K562 (cell line): ENCODE results near the gene AIRE. TPM values are rescaled to one million over a fixed set of nuclear protein-coding genes. Genes with fewer than 3 reads are reported as not detected.
A peak's percentile ranks its signal among the peaks of the same experiment; 100 is the strongest.

Experiments
- ATAC-seq: fragments of 200-7000 bp; cut with Tn5 transposase; 3 replicates; pipeline ENCODE4 v1.9.1; 2020; ENCODE audit warnings: moderate library complexity
- BruUV-seq: library from RNA; stranded (reverse); fragments of 400-500 nt; replicated peaks from 2 replicates; lab custom pipeline; 2021; lab: Mats Ljungman, UMichigan
- CTCF ChIA-PET: fragments of 300-600 bp; formaldehyde crosslinking; extraction: SDS; loops from one replicate; lab custom pipeline; 2021; ENCODE audit warnings: low intra/inter-chr PET ratio; lab: Yijun Ruan, JAX
- POLR2A ChIA-PET: fragments of 300-600, 350-650 bp; sonication (Branson Sonifier 250); formaldehyde crosslinking; extraction: SDS; loops from one replicate; lab custom pipeline; 2021; ENCODE audit warnings: antibody characterized with exemption, inconsistent platforms; lab: Yijun Ruan, JAX
- DNase-seq, 4 experiments: peaks; one replicate each; pipeline versions ENCODE4 v3.0.0 to v3.0.0-alpha.2; 2011 to 2018; ENCODE audit warnings: low spot score in 3 of 4, mixed read lengths in 3 of 4; ENCODE audit errors: extremely low read depth in 1 of 4
- FAIRE-seq: peaks from 2 replicates; lab custom pipeline; 2011; peaks lifted over from hg19 to GRCh38; lab: Jason Lieb, UNC
- H2AFZ ChIP-seq: 2 replicates; pipeline ENCODE4 v1.6.0; 2011; ENCODE audit warnings: low read depth, low read length, control low read depth, inconsistent platforms
- H3K27ac ChIP-seq: fragments of 200-600 bp; 3 replicates; pipeline ENCODE4 v1.8.0; 2011; ENCODE audit warnings: low read depth, mild to moderate bottlenecking, control low read depth, inconsistent platforms, low read length, moderate library complexity, mixed read lengths; ENCODE audit errors: extremely low read depth
- H3K27me3 ChIP-seq, 2 experiments: fragments of 300-600 bp in 1 of 2; 2 replicates in 1 of 2; 3 replicates in 1 of 2; pipeline versions ENCODE4 v1.6.0 to v1.8.0; 2011; ENCODE audit warnings: inconsistent platforms in 2 of 2, low read length in 2 of 2, mild to moderate bottlenecking in 1 of 2, mixed read lengths in 1 of 2, moderate library complexity in 1 of 2; ENCODE audit not compliant: control insufficient read depth in 2 of 2, insufficient read depth in 2 of 2
- H3K36me3 ChIP-seq: fragments of 300-600 bp; 3 replicates; pipeline ENCODE4 v1.8.0; 2011; ENCODE audit warnings: mild to moderate bottlenecking, low read length, inconsistent platforms; ENCODE audit not compliant: control insufficient read depth, insufficient read depth
- H3K4me1 ChIP-seq, 2 experiments: fragments of 200-600 bp in 1 of 2; replicated peaks in 1 of 2; 2 replicates in 1 of 2; 3 replicates in 1 of 2; pipeline versions ENCODE4 v1.5.1 to v1.8.0; 2011; ENCODE audit warnings: inconsistent platforms in 2 of 2, low read length in 2 of 2, mild to moderate bottlenecking in 1 of 2, mixed read lengths in 1 of 2, moderate library complexity in 1 of 2; ENCODE audit not compliant: control insufficient read depth in 2 of 2, insufficient read depth in 2 of 2
- H3K4me2 ChIP-seq: 2 replicates; pipeline ENCODE4 v1.6.1; 2011; ENCODE audit warnings: low read length, control low read depth, inconsistent platforms, mixed read lengths; ENCODE audit not compliant: insufficient read depth
- H3K4me3 ChIP-seq: fragments of 200-600 bp; sonication (generic), shearing (Covaris generic); 2 replicates; pipeline ENCODE4 v1.5.1; 2016; ENCODE audit warnings: control low read depth, inconsistent platforms
- H3K79me2 ChIP-seq: fragments of 200-600 bp; 3 replicates; pipeline ENCODE4 v1.8.0; 2011; ENCODE audit warnings: low read length, inconsistent platforms; ENCODE audit not compliant: control insufficient read depth, insufficient read depth
- H3K9ac ChIP-seq, 2 experiments: 2 replicates each; pipeline versions ENCODE4 v1.6.0 to v1.6.1; 2011; ENCODE audit warnings: low read depth in 2 of 2, low read length in 2 of 2, control low read depth in 1 of 2, inconsistent platforms in 1 of 2, mild to moderate bottlenecking in 1 of 2, mixed read lengths in 1 of 2; ENCODE audit not compliant: insufficient read depth in 1 of 2
- H3K9me1 ChIP-seq: one replicate; pipeline ENCODE4 v1.6.0; 2011; ENCODE audit warnings: inconsistent platforms, mild to moderate bottlenecking, low read length, moderate library complexity; ENCODE audit not compliant: control insufficient read depth, insufficient read depth
- H3K9me3 ChIP-seq: replicated peaks from 2 replicates; pipeline ENCODE4 v1.5.1; 2011; ENCODE audit warnings: low read depth, low read length, inconsistent platforms; ENCODE audit not compliant: control insufficient read depth, insufficient read depth
- H4K20me1 ChIP-seq: replicated peaks from 2 replicates; pipeline ENCODE4 v1.6.1; 2011; ENCODE audit warnings: low read length, inconsistent platforms, mixed read lengths; ENCODE audit not compliant: control insufficient read depth, insufficient read depth
- ARNT ChIP-seq, 2 experiments: fragments of 450-650 bp; IDR thresholded peaks; 2 replicates each; pipeline ENCODE4 v1.6.1; 2016; ENCODE audit warnings: mild to moderate bottlenecking in 1 of 2
- DACH1 ChIP-seq: fragments of 450-650 bp; IDR thresholded peaks from 2 replicates; pipeline ENCODE4 v1.6.1; 2018; ENCODE audit not compliant: partially characterized antibody
- FOXK2 ChIP-seq, 2 experiments: fragments of 450-650 bp; IDR thresholded peaks in 1 of 2; conservative IDR thresholded peaks in 1 of 2; 2 replicates each; pipeline ENCODE4 v1.6.1; 2016; ENCODE audit warnings: low read depth in 2 of 2, mild to moderate bottlenecking in 1 of 2
- HMBOX1 ChIP-seq: sonication (generic); IDR thresholded peaks from 2 replicates; pipeline ENCODE4 v1.6.1; 2016
- MYNN ChIP-seq, 2 experiments: sonication (generic); formaldehyde crosslinking in 1 of 2; IDR thresholded peaks; 2 replicates each; pipeline versions ENCODE4 v1.5.0 to v1.6.1; 2016 to 2020; ENCODE audit warnings: antibody characterized with exemption in 1 of 2, missing genetic modification reagents in 1 of 2
- PURB ChIP-seq: sonication (generic); formaldehyde crosslinking; IDR thresholded peaks from 2 replicates; pipeline ENCODE4 v1.9.0; 2021; ENCODE audit warnings: low read depth, mild to moderate bottlenecking, missing genetic modification reagents
- SLC30A9 ChIP-seq: fragments of 250-450 bp; sonication (Bioruptor Pico); IDR thresholded peaks from 2 replicates; pipeline ENCODE4 v1.8.0; 2022; ENCODE audit warnings: mild to moderate bottlenecking, moderate library complexity
- SRSF7 ChIP-seq: fragments of 200-400 bp; formaldehyde crosslinking; optimal IDR thresholded peaks from 2 replicates; pipeline ENCODE3; 2017; ENCODE audit warnings: mild to moderate bottlenecking, low read depth, low read length
- THRA ChIP-seq: fragments of 450-650 bp; IDR thresholded peaks from 2 replicates; pipeline ENCODE4 v1.6.1; 2017; ENCODE audit warnings: mild to moderate bottlenecking, moderate library complexity
- ZBTB5 ChIP-seq: fragments of 450-650 bp; IDR thresholded peaks from 2 replicates; pipeline ENCODE4 v1.6.1; 2017; ENCODE audit warnings: antibody characterized with exemption
- ZC3H8 ChIP-seq: fragments of 450-650 bp; IDR thresholded peaks from 2 replicates; pipeline ENCODE4 v1.6.1; 2017
- ZNF75A ChIP-seq: fragments of 450-650 bp; formaldehyde crosslinking; IDR thresholded peaks from 2 replicates; pipeline ENCODE4 v1.4.0; 2020; ENCODE audit warnings: mild to moderate bottlenecking
- WGBS: fragments of 100-300 bp; shearing (Covaris generic); methylation state at CpG from one replicate; pipeline ENCODE4 v1.1.6; 2016; ENCODE audit warnings: low coverage, mixed read lengths; ENCODE audit not compliant: insufficient coverage; ENCODE audit errors: missing lambda C conversion rate; 5-methylcytosine and 5-hydroxymethylcytosine counted together
- in situ Hi-C: fragments of 300-500 bp; cut with MboI; formaldehyde crosslinking; loops from 4 replicates; pipeline ENCODE4 v1.15.0; 2018; ENCODE audit warnings: inconsistent platforms, mixed read lengths
- intact Hi-C: fragments of 100-400 bp; cut with micrococcal nuclease; formaldehyde crosslinking; loops from 2 replicates; pipeline ENCODE4 v1.14.2; 2022
- polyA plus RNA-seq, 8 experiments: library from polyadenylated mRNA; depleted of rRNA in 4 of 8; stranded (reverse) in 5 of 8; unstranded in 3 of 8; fragments of >200 nt; fragmentation: Nextera tagmentation in 2 of 8; fragmentation: Illumina TruSeq in 1 of 8; extraction: Ambion mirVana in 2 of 8; extraction: Trizol in 1 of 8; gene quantifications; 2 replicates each; pipeline versions ENCODE4 v1.2.1 to v1.2.3, GENCODE V29; 2011 to 2014; ENCODE audit warnings: inconsistent platforms in 1 of 8, missing spikeins in 1 of 8
- total RNA-seq, 7 experiments: library from RNA; depleted of rRNA in 6 of 7; stranded (reverse); fragments of >200 nt in 6 of 7; fragmentation: Illumina TruSeq in 2 of 7; extraction: Trizol in 2 of 7; gene quantifications; 2 replicates each; pipeline versions ENCODE4 v1.2.1 to v1.2.3, GENCODE V29; 2011 to 2021; ENCODE audit warnings: low replicate concordance in 1 of 7

AIRE gene
- total and polyA plus RNA-seq, 9 of the 15 experiments (the other 6 are each of a cell fraction or from before 2014, with no cell fraction given), result 0.01 TPM; not detected in 8

DNA sequence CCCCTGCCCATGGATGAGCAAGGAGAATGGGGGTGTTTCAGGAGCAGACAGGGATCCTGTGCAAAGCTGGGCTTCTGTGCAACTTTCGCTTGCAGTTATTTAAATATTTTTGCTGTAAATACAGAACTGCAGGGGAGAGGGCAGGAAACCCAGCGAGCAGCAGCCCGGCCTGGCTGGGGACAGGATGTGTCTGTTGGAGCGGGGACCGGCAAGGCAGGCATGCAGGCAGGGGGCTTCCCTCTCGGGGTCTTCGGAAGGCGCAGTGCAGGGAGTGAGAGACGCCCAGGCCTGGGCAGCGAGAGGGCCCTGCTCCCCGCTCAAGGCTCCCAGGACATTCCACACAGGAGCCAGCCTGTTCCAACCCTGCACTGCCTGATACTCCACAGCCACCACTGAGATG, 1.7 kb upstream of the AIRE start:
- Histone ChIP-seq H3K27me3 (peaks cover 40 to 76% of the 10 kb centered on the region in 2 experiments), H3K36me3 (no peaks in the 10 kb centered on the region), H3K79me2 (no peaks in the 10 kb centered on the region), H3K4me2 (no peak overlapping the region), H3K9me1 (no peaks in the 10 kb centered on the region), H3K4me1 (peaks cover 0 to 38% of the 10 kb centered on the region in 2 experiments; a peak in 2 of 5 replicates), H3K9ac (0 out of 4 replicates have a peak overlapping the region, but pooled peaks of 1 of the 2 experiments have one; percentile 33), H2AFZ (no peak overlapping the region), H3K9me3 (no peaks in the 10 kb centered on the region), H4K20me1 (peaks cover 20% of the 10 kb centered on the region), H3K4me3 (no peak overlapping the region), H3K27ac (no peak overlapping the region)
- CTCF ChIA-PET, result no interaction called here
- TF ChIP-seq THRA, result no peak
- no peak for TF ChIP-seq SLC30A9 (CRISPR knock-in tag)
- no peak for TF ChIP-seq ZBTB5
- TF ChIP-seq SRSF7, result no peak
- no peak for TF ChIP-seq PURB (CRISPR knock-in tag)
- no peak for TF ChIP-seq DACH1
- TF ChIP-seq ARNT (IDR thresholded peaks at IDR 0.05), result no peak
- no peak for TF ChIP-seq MYNN (IDR thresholded peaks at IDR 0.05)
- no peak for TF ChIP-seq MYNN (CRISPR knock-in tag; IDR thresholded peaks at IDR 0.05)
- TF ChIP-seq HMBOX1, result no peak
- TF ChIP-seq ZC3H8, result no peak
- TF ChIP-seq FOXK2 (conservative IDR thresholded peaks at IDR 0.05 in 1 of 2, IDR thresholded peaks at IDR 0.05 in 1 of 2; ENCODE audit: low read depth in 2 of 2), result no peak
- no peak for TF ChIP-seq ZNF75A (CRISPR knock-in tag)
- ATAC-seq (no peak), DNase-seq (no peak), FAIRE-seq (no peak)
- intact Hi-C loops (no loop called here), in situ Hi-C loops (loop anchor here (25.0 kb wide), 1 partner anchor 122 kb away; no protein-coding TSS in a partner anchor)
- WGBS, result 21% methylated on average over 11 of the region's 11 CpGs
- POLR2A ChIA-PET, result interaction anchor here (0.6 to 0.7 kb wide), 2 partner anchors 16 to 24 kb away, joined by 3 read pairs; no protein-coding TSS in a partner anchor
- BruUV-seq, result no TSS peak
